ENCODE results near the gene PTPN11.
"Not testable (repeated sequence)": the region's sequence is repeated elsewhere in the genome, so short reads cannot be mapped to it uniquely, and the experiment has no call there.

PTPN11 gene

GRCh38 chr12:112456029-112456428, 37.3 kb downstream of the PTPN11 start:
- no peaks in the 10 kb centered on the region for H3K9me3 Mint-ChIP-seq
- H3K27me3 Mint-ChIP-seq = no peaks in the 10 kb centered on the region
- peaks cover 59% of the 10 kb centered on the region for H3K36me3 Mint-ChIP-seq (ENCODE audit: low read depth)
- no peak overlapping the region for H3K27ac Mint-ChIP-seq
- ATAC-seq (no peak), DNase-seq (no peak)
- H3K4me1 Mint-ChIP-seq = no peaks in the 10 kb centered on the region
- no peak overlapping the region for H3K4me3 Mint-ChIP-seq

GRCh38 chr12:112457142-112457541, 38.4 kb downstream of the PTPN11 start:
- not testable (repeated sequence) for H3K4me1 Mint-ChIP-seq, H3K9me3 Mint-ChIP-seq, DNase-seq, H3K27me3 Mint-ChIP-seq, H3K4me3 Mint-ChIP-seq, ATAC-seq
- Mint-ChIP-seq H3K27ac (peak overlapping the region; percentile 22), H3K36me3 (ENCODE audit: low read depth) (peaks cover 60% of the 10 kb centered on the region)

- DNase-seq = no peak
- no peaks in the 10 kb centered on the region for H3K9me3 Mint-ChIP-seq
- no peak for ATAC-seq
- peaks cover 56% of the 10 kb centered on the region for H3K36me3 Mint-ChIP-seq (ENCODE audit: low read depth)
- H3K27me3 Mint-ChIP-seq = no peaks in the 10 kb centered on the region
- H3K4me3 Mint-ChIP-seq = no peak overlapping the region
- peaks cover 2% of the 10 kb centered on the region for H3K4me1 Mint-ChIP-seq
- H3K27ac Mint-ChIP-seq = no peak overlapping the region
Measured at GRCh38 chr12:112458330-112458729, 39.6 kb downstream of the PTPN11 start.

GRCh38 chr12:112458751-112459150, 40.0 kb downstream of the PTPN11 start:
- ATAC-seq = no peak
- Mint-ChIP-seq H3K9me3 (no peaks in the 10 kb centered on the region), H3K27ac (no peak overlapping the region), H3K4me1 (peaks cover 7% of the 10 kb centered on the region), H3K36me3 (ENCODE audit: low read depth) (peaks cover 56% of the 10 kb centered on the region), H3K27me3 (no peaks in the 10 kb centered on the region), H3K4me3 (no peak overlapping the region)
- no peak for DNase-seq

- H3K4me1 Mint-ChIP-seq = peaks cover 11% of the 10 kb centered on the region
- no peak overlapping the region for H3K4me3 Mint-ChIP-seq
- H3K27me3 Mint-ChIP-seq = no peaks in the 10 kb centered on the region
- peak; percentile 55 for ATAC-seq
- DNase-seq = no peak
- H3K36me3 Mint-ChIP-seq (ENCODE audit: low read depth) = peaks cover 43% of the 10 kb centered on the region
- H3K27ac Mint-ChIP-seq = peak overlapping the region; percentile 72
- no peaks in the 10 kb centered on the region for H3K9me3 Mint-ChIP-seq
Measured at GRCh38 chr12:112463478-112463877, 44.7 kb downstream of the PTPN11 start.

GRCh38 chr12:112464605-112465004, 45.9 kb downstream of the PTPN11 start:
- no peak for DNase-seq
- Mint-ChIP-seq H3K4me3 (no peak overlapping the region), H3K4me1 (peaks cover 11% of the 10 kb centered on the region), H3K9me3 (no peaks in the 10 kb centered on the region), H3K27me3 (no peaks in the 10 kb centered on the region), H3K27ac (no peak overlapping the region), H3K36me3 (ENCODE audit: low read depth) (peaks cover 39% of the 10 kb centered on the region)
- no peak for ATAC-seq

GRCh38 chr12:112466011-112466422, 47.3 kb downstream of the PTPN11 start:
- Mint-ChIP-seq H3K4me1 (peaks cover 13% of the 10 kb centered on the region), H3K4me3 (no peak overlapping the region), H3K27ac (peak overlapping the region; percentile 1), H3K27me3 (no peaks in the 10 kb centered on the region), H3K36me3 (ENCODE audit: low read depth) (peaks cover 37% of the 10 kb centered on the region), H3K9me3 (no peaks in the 10 kb centered on the region)
- DNase-seq = no peak
- no peak for ATAC-seq

GRCh38 chr12:112466835-112467234, 48.1 kb downstream of the PTPN11 start:
- Mint-ChIP-seq H3K4me1 (peaks cover 13% of the 10 kb centered on the region), H3K9me3 (no peaks in the 10 kb centered on the region), H3K36me3 (ENCODE audit: low read depth) (peaks cover 38% of the 10 kb centered on the region), H3K27me3 (no peaks in the 10 kb centered on the region), H3K4me3 (no peak overlapping the region), H3K27ac (no peak overlapping the region)
- ATAC-seq (no peak), DNase-seq (no peak)

GRCh38 chr12:112468046-112468445, 49.3 kb downstream of the PTPN11 start:
- no peaks in the 10 kb centered on the region for H3K27me3 Mint-ChIP-seq
- H3K4me3 Mint-ChIP-seq = no peak overlapping the region
- no peak overlapping the region for H3K27ac Mint-ChIP-seq
- H3K4me1 Mint-ChIP-seq = peaks cover 18% of the 10 kb centered on the region
- no peak for ATAC-seq
- DNase-seq = no peak
- peaks cover 46% of the 10 kb centered on the region for H3K36me3 Mint-ChIP-seq (ENCODE audit: low read depth)
- H3K9me3 Mint-ChIP-seq = no peaks in the 10 kb centered on the region

GRCh38 chr12:112473056-112473455, 54.3 kb downstream of the PTPN11 start:
- Mint-ChIP-seq H3K36me3 (ENCODE audit: low read depth) (peaks cover 51% of the 10 kb centered on the region), H3K27me3 (no peaks in the 10 kb centered on the region), H3K4me1 (peaks cover 8% of the 10 kb centered on the region), H3K27ac (no peak overlapping the region), H3K4me3 (no peak overlapping the region), H3K9me3 (no peaks in the 10 kb centered on the region)
- DNase-seq = no peak
- peak; percentile 68 for ATAC-seq

GRCh38 chr12:112479413-112479812, 60.7 kb downstream of the PTPN11 start:
- no peak overlapping the region for H3K4me3 Mint-ChIP-seq
- ATAC-seq = no peak
- DNase-seq = no peak
- H3K36me3 Mint-ChIP-seq (ENCODE audit: low read depth) = peaks cover 76% of the 10 kb centered on the region
- H3K9me3 Mint-ChIP-seq = no peaks in the 10 kb centered on the region
- no peak overlapping the region for H3K27ac Mint-ChIP-seq
- no peaks in the 10 kb centered on the region for H3K4me1 Mint-ChIP-seq
- no peaks in the 10 kb centered on the region for H3K27me3 Mint-ChIP-seq

- no peak for DNase-seq
- peaks cover 76% of the 10 kb centered on the region for H3K36me3 Mint-ChIP-seq (ENCODE audit: low read depth)
- no peak overlapping the region for H3K4me3 Mint-ChIP-seq
- H3K9me3 Mint-ChIP-seq = no peaks in the 10 kb centered on the region
- ATAC-seq = no peak
- H3K4me1 Mint-ChIP-seq = no peaks in the 10 kb centered on the region
- no peak overlapping the region for H3K27ac Mint-ChIP-seq
- no peaks in the 10 kb centered on the region for H3K27me3 Mint-ChIP-seq
Measured at GRCh38 chr12:112480931-112481330, 62.2 kb downstream of the PTPN11 start.

GRCh38 chr12:112482733-112483132, 64.0 kb downstream of the PTPN11 start:
- DNase-seq (no peak), ATAC-seq (no peak)
- Mint-ChIP-seq H3K27me3 (no peaks in the 10 kb centered on the region), H3K27ac (no peak overlapping the region), H3K4me1 (no peaks in the 10 kb centered on the region), H3K4me3 (no peak overlapping the region), H3K9me3 (no peaks in the 10 kb centered on the region), H3K36me3 (ENCODE audit: low read depth) (peaks cover 76% of the 10 kb centered on the region)

- Mint-ChIP-seq H3K36me3 (ENCODE audit: low read depth) (peaks cover 74% of the 10 kb centered on the region), H3K9me3 (no peaks in the 10 kb centered on the region), H3K27me3 (no peaks in the 10 kb centered on the region), H3K4me3 (no peak overlapping the region), H3K4me1 (no peaks in the 10 kb centered on the region), H3K27ac (no peak overlapping the region)
- DNase-seq (no peak), ATAC-seq (no peak)
Measured at GRCh38 chr12:112486361-112486760, 67.6 kb downstream of the PTPN11 start.

GRCh38 chr12:112488257-112488876, 69.6 kb downstream of the PTPN11 start:
- peaks cover 78% of the 10 kb centered on the region for H3K36me3 Mint-ChIP-seq (ENCODE audit: low read depth)
- no peak for ATAC-seq
- no peaks in the 10 kb centered on the region for H3K27me3 Mint-ChIP-seq
- H3K4me3 Mint-ChIP-seq = no peak overlapping the region
- DNase-seq = no peak
- H3K4me1 Mint-ChIP-seq = no peaks in the 10 kb centered on the region
- no peak overlapping the region for H3K27ac Mint-ChIP-seq
- no peaks in the 10 kb centered on the region for H3K9me3 Mint-ChIP-seq

GRCh38 chr12:112489456-112489855, 70.7 kb downstream of the PTPN11 start:
- Mint-ChIP-seq H3K27ac (no peak overlapping the region), H3K36me3 (ENCODE audit: low read depth) (peaks cover 76% of the 10 kb centered on the region), H3K27me3 (no peaks in the 10 kb centered on the region), H3K4me3 (no peak overlapping the region), H3K4me1 (no peaks in the 10 kb centered on the region), H3K9me3 (no peaks in the 10 kb centered on the region)
- DNase-seq (no peak), ATAC-seq (no peak)
